ENCODE results near the gene STPG2. TPM values are rescaled to one million over a fixed set of nuclear protein-coding genes. Genes with fewer than 3 reads are reported as not detected.

STPG2 gene
- total RNA-seq, 4 donors from 2014 or later, result 0.90 to 2.4 (median 1.5) TPM

GRCh38 chr4:98150092-98150761 lies 7.0 kb upstream of the STPG2 start:
- H3K27ac ChIP-seq, result no peak overlapping the region
- no peak for DNase-seq (ENCODE audit: low spot score in 2 of 2)
- TF ChIP-seq POLR2A (IDR thresholded peaks at IDR 0.05), result no peak
- no peak for TF ChIP-seq EP300 (IDR thresholded peaks at IDR 0.05)
- peak in 1 of 5 experiments; percentile 9 for TF ChIP-seq CTCF (IDR thresholded peaks at IDR 0.05)
- H3K27me3 ChIP-seq, result no peaks in the 10 kb centered on the region
- no peaks in the 10 kb centered on the region for H3K9me3 ChIP-seq
- H3K4me3 ChIP-seq, result no peak overlapping the region
- no peaks in the 10 kb centered on the region for H3K36me3 ChIP-seq
- H3K4me1 ChIP-seq, result peaks cover 0 to 6% (median 0%) of the 10 kb centered on the region in 4 donors

- Histone ChIP-seq H3K27ac (no peak overlapping the region), H3K27me3 (no peaks in the 10 kb centered on the region), H3K36me3 (no peaks in the 10 kb centered on the region), H3K4me1 (peaks cover 0 to 6% (median 0%) of the 10 kb centered on the region in 4 donors), H3K4me3 (no peak overlapping the region), H3K9me3 (no peaks in the 10 kb centered on the region)
- no peak for DNase-seq (ENCODE audit: low spot score in 2 of 2)
- no peak for TF ChIP-seq CTCF (IDR thresholded peaks at IDR 0.05)
- TF ChIP-seq POLR2A (IDR thresholded peaks at IDR 0.05), result no peak
- TF ChIP-seq EP300 (IDR thresholded peaks at IDR 0.05), result no peak
Measured at GRCh38 chr4:98148856-98149255, 5.6 kb upstream of the STPG2 start.

DNA sequence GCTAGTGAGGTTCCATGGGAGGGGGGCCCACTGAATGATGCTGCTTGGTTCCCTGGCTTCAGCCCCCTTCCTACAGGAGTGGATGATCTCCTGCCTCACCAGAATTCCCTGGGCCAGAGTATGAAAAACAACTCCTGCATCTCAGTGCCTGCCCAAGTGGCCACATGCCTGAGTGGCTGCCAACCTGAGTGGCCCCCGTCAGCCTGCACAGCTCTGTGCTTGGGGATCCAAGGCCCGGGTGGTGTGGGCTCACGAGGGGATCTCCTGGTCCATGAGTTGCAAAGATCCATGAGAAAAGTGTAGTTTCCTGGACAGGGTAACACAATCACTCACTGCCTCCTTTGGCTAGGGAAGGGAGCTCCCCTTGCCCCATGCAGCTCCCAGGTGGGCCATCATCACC lies 17.1 kb downstream of the STPG2 start:
- TF ChIP-seq POLR2A (IDR thresholded peaks at IDR 0.05) (no peak), CTCF (IDR thresholded peaks at IDR 0.05) (no peak)
- no peak overlapping the region for H3K27ac ChIP-seq
- H3K4me3 ChIP-seq, result no peak overlapping the region
- H3K4me1 ChIP-seq, result no peaks in the 10 kb centered on the region
- 96 to 100% methylated on average over 3 of the region's 3 CpGs for WGBS, 2 donors
- no peak for DNase-seq (ENCODE audit: low spot score in 2 of 2)
- no peaks in the 10 kb centered on the region for H3K36me3 ChIP-seq
- peaks cover 0 to 19% (median 0%) of the 10 kb centered on the region in 4 donors for H3K9me3 ChIP-seq
- no peaks in the 10 kb centered on the region for H3K27me3 ChIP-seq

- H3K27me3 ChIP-seq, result no peaks in the 10 kb centered on the region
- WGBS, 2 donors, result 72 to 89% methylated on average over 2 of the region's 2 CpGs
- TF ChIP-seq POLR2A (IDR thresholded peaks at IDR 0.05) (no peak), CTCF (IDR thresholded peaks at IDR 0.05) (no peak), EP300 (IDR thresholded peaks at IDR 0.05) (no peak)
- peaks cover 0 to 25% (median 0%) of the 10 kb centered on the region in 4 donors for H3K9me3 ChIP-seq
- no peak for DNase-seq (ENCODE audit: low spot score in 2 of 2)
- H3K36me3 ChIP-seq, result no peaks in the 10 kb centered on the region
- H3K4me3 ChIP-seq, result no peak overlapping the region
- H3K4me1 ChIP-seq, result no peaks in the 10 kb centered on the region
- no peak overlapping the region for H3K27ac ChIP-seq
Measured at GRCh38 chr4:98125585-98125984, 17.7 kb downstream of the STPG2 start.

DNA sequence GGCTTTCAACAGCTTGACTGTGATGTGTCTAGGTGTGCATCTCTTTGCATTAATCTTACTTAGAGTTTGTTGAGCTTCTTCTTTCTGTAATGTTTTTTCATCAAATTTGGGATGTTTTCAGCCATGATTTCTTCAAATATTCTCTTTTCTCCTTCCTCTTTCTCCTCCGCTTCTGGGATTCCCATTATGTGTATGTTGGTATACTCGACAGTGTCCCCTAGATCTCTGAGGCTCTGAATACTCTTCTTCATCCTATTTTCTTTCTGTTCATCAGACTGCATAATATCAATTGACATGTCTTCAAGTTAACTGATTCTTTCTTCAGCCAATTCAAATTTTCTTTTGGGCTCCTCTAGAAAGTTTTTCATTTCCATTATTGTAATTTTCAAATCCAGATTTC lies 25.9 kb downstream of the STPG2 start:
- H3K9me3 ChIP-seq, result peaks cover 0 to 34% (median 0%) of the 10 kb centered on the region in 4 donors
- no peak for DNase-seq (ENCODE audit: low spot score in 2 of 2)
- 93 to 96% methylated on average over 2 of the region's 2 CpGs for WGBS, 2 donors
- H3K27me3 ChIP-seq, result no peaks in the 10 kb centered on the region
- no peaks in the 10 kb centered on the region for H3K36me3 ChIP-seq
- no peak overlapping the region for H3K27ac ChIP-seq
- no peaks in the 10 kb centered on the region for H3K4me1 ChIP-seq
- TF ChIP-seq POLR2A (IDR thresholded peaks at IDR 0.05) (no peak), EP300 (IDR thresholded peaks at IDR 0.05) (no peak)
- no peak overlapping the region for H3K4me3 ChIP-seq
